Measurements from ENCODE around the gene ITPKC.
"Not testable (repeated sequence)": the region's sequence is repeated elsewhere in the genome, so short reads cannot be mapped to it uniquely, and the experiment has no call there.

ITPKC gene

DNA sequence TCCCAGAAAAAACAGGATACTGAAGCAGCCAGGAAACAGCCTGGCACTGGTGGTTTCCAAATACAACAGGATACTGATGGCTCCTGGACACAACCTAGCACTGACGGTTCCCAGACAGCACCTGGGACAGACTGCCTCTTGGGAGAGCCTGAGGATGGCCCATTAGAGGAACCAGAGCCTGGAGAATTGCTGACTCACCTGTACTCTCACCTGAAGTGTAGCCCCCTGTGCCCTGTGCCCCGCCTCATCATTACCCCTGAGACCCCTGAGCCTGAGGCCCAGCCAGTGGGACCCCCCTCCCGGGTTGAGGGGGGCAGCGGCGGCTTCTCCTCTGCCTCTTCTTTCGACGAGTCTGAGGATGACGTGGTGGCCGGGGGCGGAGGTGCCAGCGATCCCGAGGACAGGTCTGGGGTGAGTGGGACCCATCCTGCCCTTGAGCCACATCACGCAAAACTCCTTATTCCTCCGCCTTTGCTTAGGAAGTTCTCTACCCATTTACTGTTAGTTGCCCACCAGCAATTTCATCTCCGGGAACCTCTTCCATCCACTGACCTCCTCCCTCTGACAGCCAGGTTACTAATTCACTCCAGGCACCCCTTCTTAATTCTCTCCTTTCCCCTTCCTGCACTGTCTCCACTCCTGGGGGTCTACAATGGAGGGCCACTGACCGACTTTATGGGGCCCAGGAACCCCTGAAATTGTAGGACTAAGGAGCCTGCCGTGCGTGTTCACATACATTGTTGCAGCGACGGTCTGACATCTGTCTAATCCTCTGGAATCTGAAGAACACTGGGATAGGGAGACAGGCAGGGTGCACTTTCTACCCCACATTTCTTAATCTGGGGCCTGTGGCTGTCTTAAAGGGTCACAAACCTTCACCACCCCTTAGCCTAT, 1.2 kb downstream of the ITPKC start:
- DNase-seq, result no peak

DNA sequence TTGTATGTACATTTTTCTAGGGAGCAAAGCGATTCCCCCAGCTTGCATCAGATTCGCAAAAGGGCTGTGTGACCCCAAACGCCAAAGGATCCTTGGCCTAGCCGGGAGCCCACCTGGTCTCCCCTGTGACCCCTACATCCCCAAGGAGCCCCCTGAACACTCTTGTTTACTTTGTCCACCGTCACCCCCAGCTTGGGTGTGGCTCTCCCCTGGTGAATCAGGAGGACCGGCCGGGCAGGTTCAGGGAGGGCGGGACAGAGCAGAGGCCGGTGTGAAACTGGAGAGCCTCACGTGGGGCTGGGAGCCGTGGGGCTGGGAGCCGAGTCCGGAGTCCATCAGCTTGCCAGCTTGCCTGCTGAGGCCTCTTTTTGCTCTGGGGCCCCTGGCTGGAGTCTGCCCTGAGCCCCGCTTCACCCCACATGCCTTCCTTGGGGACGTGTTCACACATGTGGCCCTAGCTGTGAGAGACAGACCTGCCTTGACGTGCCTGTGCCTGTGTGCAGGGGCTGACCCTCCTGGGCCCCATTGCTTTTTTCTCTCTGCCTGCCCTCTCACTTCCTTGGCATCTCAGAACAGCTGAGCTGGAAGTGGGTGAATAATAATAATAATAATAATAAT, 2.0 kb downstream of the ITPKC start:
- DNase-seq, result peak; percentile 54

DNA sequence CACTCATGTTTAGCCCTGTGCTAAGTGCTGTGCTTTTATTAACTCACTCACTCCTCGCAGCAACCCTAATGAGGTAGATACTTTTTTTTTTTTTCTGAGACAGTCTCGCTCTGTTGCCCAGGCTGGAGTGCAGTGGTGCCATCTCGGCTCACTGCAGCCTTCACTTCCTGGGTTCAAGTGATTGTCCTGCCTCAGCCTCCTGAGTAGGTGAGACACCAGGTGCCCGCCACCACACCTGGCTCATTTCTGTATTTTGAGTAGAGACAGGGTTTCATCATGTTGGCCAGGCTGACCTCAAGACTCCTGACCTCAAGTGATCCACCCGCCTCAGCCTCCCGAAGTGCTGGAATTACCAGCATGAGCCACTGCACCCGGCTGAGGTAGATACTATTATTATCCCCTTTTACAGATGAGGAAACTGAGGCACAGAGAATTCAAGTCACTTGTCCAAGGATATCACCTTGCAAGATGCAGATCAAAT, 2.5 kb downstream of the ITPKC start:
- no peak for DNase-seq

DNA sequence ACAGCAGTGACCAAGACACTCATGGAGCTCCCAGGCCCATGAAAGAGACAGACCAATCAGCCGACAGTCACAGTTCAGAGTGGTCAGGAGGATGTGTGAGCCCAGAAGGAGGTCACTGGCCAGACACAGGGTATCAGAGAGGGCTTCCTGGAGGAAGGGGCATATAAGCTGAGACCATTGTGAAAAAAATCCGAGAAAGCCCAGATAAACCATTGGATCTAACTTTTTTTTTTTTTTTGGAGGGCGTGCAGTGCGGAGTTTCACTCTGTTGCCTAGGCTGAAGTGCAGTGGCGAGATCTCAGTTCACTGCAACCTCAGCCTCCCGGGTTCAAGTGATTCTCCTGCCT, 4.2 kb downstream of the ITPKC start:
- no peak for DNase-seq

DNA sequence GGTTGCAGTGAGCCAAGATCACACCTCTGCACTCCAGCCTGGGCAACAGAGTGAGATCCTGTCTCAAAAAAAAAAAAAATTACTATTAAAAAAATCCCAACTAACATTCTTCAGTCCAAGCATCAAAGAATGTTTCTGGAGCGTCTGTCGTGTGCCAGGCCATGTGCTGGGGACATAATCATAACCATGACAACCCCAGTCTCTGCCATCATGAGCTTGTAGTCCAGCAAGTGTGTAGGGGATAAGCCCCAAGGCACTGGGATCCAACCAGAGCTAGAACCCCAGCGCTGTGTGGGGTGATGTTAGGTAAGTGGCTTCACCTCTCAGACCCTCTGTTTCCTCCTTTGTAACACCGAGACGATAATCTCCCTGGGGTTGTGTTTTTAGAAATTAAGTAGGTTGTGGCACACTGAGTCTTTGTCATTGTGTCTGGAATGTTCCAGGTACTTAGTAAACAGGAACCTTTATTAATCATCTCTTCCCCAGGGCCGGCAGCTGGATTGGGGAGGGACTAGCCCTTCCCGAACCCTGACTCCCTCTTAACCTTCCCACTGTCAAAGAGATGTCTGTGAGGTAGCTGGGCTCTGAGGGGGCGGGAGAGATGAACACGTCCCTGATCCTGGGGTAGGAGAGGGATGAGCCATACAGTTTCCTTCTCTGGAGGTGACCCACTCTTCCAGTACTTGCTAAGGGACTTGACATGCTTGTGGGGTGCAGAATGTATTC, 5.2 kb downstream of the ITPKC start:
- DNase-seq, result no peak

DNA sequence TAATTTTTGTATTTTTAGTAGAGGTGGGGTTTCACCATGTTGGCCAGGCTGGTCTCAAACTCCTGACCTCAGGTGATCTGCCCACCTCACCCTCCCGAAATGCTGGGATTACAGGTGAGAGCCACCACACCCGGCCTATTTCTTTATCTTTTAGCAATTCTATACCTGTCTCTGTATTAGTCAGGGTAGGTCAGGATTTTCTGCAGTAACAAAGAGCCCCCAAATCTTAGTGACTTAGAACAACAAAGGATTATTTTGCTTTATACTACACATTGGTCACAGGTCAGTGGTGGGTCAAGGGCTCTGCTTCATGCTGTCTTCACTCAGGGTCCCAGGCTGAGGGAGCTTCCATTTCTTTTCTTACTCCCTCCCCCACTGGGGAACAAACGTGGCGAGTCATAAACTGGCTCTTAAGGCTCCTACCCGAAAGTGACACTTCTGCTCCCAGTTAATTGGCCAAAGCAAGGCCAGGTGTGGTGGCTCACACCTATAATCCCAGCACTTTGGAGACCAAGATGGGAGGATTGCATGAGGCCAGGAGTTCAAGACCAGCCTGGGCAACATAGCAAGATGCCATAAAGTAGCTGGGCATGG, 6.8 kb downstream of the ITPKC start:
- no peak for DNase-seq

DNA sequence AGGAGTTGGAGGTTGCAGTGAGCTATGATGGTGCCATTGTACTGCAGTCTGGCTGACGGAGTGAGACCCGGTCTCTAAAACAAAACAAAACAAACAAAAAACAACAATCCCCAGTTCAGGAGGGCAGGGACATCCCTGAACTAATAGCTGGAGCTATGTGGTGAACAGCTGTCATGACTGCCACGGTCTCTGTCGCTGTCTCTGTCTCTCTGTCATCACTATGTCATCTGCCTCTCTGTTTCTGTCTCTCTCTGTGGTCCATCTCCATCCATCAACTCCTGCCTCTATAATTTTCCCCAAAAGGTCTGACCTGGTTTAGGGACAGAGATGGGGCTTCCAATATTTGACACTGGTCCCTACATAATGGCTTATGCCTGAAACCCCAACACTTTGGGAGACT, 7.4 kb downstream of the ITPKC start:
- DNase-seq, result no peak

DNA sequence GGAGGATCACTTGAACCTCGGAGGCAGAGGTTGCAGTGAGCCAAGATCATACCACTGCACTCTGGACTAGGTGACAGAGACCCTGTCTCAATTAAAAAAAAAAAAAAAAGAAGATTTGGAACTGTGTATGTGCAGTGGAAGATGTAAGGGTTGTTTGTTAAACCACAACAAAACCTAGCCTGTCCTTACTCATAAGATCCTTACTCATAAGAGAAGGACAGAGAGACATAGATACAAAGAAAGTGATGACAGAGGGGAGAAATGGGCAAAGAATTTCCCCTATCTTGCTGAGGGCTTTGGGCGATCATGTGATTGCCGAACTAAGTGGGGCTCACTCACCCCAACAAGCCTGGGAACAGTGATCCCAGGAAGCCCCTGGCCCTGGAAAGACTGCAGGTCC, 7.9 kb downstream of the ITPKC start:
- no peak for DNase-seq

DNA sequence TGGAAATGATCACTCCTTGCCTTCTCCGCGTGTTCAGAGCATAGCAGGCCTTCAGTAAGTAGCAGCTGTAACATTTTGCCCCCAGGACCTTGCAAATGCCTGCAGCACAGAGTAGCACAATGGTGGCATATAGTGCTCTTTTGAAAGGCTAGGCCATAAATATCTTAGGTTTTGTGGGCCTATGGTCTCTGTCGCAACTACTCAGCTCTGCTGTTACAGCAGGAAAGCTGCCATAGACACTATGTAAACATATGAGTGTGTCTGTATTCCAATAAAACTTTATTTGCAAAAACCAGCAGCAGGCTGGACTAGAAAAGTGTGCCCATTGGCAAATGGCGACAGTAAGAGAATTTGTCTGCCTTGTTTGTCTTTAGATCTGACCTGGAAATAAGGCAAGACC, 9.4 kb downstream of the ITPKC start:
- DNase-seq, result no peak

DNA sequence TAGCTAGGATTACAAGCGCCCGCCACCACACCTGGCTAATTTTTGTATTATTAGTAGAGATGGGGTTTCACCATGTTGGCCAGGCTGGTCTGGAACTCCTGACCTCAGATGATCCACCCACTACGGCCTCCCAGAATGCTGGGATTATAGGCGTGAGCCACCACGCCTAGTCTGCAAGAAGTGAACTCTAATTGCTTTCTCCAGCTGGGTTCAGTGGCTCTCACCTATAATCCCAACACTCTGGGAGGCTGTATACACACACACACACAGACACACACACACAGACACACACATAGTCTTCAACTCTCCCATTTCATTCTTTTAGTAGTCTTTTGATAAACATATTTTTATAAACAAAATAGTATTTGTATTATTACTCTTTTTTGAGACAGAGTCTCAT, 13.2 kb downstream of the ITPKC start:
- not testable (repeated sequence) for DNase-seq

DNA sequence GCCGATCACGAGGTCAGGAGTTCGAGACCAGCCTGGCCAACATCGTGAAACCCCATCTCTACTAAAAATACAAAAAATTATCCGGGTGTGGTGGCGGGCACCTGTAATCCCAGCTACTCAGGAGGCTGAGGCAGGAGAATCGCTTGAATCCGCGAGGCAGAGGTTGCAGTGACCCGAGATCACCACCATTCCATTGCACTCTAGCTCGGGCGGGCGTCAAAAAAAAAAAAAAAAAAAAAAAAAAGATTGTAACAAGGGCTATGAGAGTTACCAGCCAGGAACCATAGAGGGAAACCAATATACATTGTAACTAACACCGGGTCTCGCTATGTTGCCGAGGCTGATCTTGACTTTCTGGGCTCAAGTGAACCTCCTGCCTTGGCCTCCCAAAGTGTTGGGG, 15.4 kb downstream of the ITPKC start:
- not testable (repeated sequence) for DNase-seq

DNA sequence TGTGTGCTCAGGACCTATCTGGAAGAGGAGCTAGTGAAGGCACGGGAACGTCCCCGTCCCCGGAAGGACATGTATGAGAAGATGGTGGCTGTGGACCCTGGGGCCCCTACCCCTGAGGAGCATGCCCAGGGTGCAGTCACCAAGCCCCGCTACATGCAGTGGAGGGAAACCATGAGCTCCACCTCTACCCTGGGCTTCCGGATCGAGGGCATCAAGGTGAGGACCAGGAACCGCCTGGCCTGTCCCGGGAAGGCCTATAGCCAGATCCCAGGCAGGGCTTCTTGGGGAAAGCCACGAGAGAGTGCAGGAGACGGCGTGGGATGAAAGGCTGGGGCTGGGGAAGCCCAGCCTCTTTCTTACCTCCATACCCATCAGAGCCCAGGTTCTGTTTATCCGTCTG, 16.2 kb downstream of the ITPKC start:
- DNase-seq, result no peak

DNA sequence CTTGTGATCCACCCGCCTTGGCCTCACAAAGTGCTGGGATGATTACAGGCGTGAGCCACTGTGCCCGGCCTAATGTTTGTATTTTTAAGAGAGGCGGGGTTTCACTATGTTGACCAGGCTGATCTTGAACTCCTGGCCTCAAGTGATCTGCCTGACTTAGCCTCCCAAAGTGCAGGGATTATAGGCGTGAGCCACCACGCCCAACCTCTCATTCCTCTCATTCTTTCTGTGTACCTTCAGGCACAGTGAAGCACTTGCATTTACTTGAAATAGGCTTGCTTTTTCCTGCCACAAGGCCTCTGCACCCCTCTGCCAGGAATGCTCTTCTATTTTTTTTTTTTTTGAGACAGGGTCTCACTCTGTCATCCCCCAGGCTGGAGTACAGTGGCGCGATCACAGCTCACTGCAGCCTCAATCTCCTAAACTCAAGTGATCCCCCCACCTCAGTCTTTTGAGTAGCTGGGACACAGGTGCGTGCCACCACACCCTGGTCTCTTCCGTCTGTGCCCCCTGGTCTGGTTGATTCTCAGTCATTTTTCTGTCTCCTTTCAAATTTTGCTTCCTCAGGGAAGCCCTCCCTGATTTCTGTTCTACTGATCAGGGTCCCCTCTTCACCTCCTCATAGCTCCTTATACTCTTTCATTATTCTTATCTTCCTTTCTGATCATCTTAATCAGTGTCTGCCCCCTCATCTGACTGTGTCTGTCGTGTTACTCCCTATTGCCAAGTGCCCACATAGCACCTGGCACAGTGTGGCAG, 18.3 kb downstream of the ITPKC start:
- DNase-seq, result no peak

DNA sequence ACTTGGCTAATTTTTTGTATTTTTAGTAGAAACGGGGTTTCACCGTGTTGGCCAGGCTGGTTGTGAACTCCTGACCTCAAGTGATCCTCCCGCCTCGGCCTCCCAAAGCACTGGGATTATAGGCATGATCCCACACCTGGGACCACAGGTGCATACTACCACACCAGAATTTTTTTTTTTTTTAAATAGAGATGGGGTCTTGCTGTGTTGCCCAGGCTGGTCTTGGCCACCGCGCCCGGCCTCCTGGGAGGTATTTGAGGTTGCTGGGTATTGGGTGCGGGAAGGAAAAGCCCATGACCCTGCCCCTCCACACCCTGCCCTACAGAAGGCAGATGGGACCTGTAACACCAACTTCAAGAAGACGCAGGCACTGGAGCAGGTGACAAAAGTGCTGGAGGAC, 19.7 kb downstream of the ITPKC start:
- DNase-seq, result no peak

DNA sequence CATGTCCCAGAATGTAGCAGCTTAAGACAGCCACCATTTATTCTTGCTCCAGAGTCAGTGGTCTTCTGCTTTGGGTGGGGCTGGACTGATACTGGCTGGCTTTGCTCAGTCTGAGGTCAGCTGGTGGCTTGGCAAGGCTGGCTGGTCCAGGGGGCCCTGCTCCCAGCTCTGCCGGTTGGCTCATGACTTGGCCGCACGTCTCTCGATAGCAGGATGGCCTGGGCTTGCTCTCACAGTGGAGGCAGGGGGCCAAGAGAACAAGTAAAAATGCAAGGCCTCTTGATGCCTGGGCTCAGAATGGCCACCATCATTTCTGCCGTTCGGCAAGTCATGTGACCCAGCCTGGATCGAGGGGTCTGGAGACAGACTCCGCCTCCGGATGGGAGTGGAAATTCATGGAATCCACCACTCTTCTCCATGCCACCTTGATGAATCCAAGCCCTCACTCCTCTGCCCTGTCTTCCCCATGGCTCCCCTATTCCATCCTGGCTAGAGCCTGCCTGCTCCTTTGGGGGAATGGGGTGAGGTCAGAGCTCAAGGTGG, 20.3 kb downstream of the ITPKC start:
- DNase-seq, result no peak

DNA sequence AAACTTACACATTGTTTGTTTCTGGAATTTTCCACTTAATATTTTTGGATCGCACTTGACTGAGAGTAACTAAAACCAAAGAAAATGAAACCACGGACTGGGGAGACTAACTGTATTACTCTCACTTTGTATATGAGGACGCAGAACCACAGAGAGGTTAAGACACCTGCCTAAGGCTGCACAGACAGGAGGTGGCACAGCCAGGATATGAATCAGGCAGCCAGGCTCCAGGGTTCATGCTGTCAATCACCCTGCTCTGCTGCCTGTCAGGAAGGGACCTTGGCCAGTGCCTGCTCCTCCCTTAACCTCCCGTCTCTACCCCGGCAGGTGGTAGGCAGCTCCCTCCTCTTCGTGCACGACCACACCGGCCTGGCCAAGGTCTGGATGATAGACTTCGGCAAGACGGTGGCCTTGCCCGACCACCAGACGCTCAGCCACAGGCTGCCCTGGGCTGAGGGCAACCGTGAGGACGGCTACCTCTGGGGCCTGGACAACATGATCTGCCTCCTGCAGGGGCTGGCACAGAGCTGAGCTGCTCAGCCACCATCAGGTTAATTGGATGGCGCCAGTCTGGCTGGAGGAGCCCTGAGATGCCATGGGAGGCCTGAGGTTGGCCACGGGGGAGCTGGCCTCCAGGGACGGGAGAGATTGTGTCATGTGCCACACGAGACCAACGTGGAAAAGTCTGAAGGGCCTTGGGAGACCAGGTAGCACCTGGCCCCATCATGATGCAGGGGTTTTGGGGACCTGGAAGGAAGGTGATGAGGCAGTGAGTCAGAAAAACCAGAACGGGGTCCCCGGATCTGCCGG, 22.3 kb downstream of the ITPKC start:
- DNase-seq, result no peak

DNA sequence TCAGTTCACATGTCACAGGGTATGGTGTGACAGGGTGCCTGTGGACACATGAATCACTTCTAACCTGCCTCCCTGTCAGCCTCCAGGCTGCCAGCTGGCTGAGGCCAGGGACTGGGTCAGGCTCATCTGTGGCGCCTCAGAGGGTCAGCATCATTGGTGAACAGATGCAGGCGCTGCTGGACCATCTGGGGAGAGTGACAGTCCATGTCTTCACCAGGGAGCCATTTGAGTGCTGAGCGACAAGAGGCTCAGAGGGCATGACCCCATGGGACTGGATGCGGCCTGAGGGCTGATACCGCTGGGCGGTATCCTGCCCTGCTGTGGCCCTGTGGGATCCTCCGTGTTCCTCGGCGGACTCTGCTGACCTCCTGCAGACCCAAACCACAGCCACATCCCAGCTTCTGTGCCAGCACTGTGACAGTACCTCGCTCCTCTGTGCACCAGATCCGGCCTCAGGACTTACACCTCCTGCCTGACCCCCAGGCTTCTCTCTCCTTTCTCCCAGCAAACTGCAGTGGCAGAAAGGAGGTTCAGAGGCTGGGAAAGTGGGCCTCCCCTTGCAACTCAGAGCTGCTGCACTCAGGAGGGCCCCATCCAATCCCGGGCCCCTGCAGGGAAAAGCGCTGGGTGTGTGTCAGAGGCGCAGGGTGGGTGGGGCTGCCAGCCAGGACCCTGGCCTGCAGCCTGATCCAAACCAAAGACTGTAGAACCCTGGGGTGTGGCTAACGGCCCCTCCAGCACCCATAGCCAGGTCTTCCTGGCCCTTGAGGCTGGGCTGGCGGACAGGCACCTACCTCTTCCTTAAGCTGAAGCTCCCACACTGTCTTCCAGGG, 23.2 kb downstream of the ITPKC start:
- peak; percentile 46 for DNase-seq

DNA sequence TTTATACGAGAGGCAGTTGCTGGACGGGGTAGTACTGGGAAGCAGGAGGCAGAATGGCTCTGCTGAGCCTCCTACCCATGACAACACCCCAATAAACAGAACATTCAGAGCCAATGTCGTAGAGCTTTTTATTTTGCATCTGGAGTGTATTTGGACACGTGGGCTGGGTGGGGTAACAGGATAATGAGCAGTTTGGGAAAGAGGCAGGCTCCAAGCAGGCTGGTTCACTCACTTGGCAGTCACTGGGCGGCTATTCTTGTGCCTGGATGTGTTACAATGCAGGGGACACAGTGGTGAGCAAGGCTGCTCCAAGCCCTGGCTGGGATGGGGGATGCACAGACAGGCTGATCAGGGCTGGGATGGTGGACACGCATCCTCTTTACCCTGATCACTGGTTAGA, 23.8 kb downstream of the ITPKC start:
- peak; percentile 84 for DNase-seq

DNA sequence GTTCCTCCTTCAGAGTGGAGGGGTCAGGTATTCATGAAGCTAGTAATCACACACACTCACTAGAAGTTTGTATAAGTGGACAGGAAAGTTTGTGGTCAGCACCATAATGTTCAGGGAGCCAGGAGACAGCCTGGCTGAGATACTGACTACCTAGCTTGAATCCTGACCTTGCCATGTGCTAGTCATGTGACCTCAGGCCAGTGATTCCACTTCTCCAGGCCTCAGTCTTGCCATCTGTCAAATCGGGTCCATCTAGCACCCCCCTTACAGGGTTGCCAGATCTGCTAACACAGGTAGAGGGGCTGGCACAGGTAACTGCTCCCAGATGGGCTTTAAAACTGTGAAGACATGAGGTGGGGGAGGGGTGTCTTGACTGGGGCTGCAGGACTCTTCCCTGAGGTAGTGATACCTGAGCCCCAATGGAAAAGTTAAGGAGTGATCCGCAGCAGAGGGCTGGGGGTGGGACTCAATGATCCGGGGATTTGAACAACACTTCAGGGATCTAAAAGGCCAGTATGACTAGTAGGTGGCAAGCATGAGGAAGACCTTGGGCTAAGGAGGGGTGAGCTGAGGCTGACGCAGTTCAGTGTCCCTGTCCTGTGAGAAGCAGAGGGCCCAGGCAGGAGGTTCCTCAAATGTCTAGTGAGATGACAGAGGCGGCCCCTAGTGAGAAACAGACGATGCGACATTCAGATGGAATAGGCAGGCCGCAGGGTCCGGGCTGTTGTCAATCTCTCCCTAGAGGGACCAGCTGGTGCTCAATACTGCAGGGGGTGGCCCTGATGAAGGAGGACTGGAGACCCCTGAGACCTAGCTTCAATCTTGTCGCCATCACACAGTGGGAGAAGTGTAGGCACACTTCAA, 24.8 kb downstream of the ITPKC start:
- no peak for DNase-seq

DNA sequence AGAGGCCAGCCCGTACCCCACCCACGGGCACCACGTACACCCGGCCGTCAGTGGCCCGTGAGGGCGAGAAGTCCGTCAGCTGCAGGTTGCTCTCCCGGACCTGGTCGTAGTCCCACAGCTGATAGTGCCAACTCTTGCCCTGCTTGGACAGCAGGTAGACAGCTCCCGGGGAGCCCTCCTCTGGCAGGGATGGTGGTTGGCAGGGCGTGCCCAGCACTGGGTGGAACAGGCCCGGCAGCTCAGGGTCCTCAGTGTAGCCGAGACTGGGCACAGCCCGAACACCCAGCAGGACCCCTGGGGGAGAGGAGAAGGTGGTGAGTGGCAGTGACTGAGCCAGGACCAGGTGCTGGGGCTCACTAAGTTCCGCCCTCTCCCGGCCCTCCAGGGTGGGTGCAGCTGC, 25.6 kb downstream of the ITPKC start:
- DNase-seq, result no peak

Data from femur (tissue), 1 donor.